HepG2 (cell line): ENCODE results near the gene BHLHE23. TPM values are rescaled to one million over a fixed set of nuclear protein-coding genes. Genes with fewer than 3 reads are reported as not detected.

Experiments
- DZIP1 ChIP-seq: sonication (generic); formaldehyde crosslinking; IDR thresholded peaks from 2 replicates; pipeline ENCODE4 v1.5.0; 2020; ENCODE audit warnings: mild to moderate bottlenecking, missing genetic modification reagents
- E2F1 ChIP-seq: sonication (generic); formaldehyde crosslinking; IDR thresholded peaks from 2 replicates; pipeline ENCODE4 v1.5.0; 2020; ENCODE audit warnings: missing genetic modification reagents
- HBP1 ChIP-seq: IDR thresholded peaks from 2 replicates; pipeline ENCODE4 v1.6.1; 2016; ENCODE audit warnings: low read depth, control low read depth
- JUNB ChIP-seq: sonication (generic); formaldehyde crosslinking; IDR thresholded peaks from 2 replicates; pipeline ENCODE4 v1.8.0; 2022; ENCODE audit warnings: missing genetic modification reagents, mild to moderate bottlenecking, borderline replicate concordance
- NR2C2 ChIP-seq: sonication (generic); formaldehyde crosslinking; IDR thresholded peaks from 2 replicates; pipeline ENCODE4 v1.4.0; 2020; ENCODE audit warnings: missing genetic modification reagents, mild to moderate bottlenecking, moderate library complexity, borderline replicate concordance
- NR2F6 ChIP-seq, 2 experiments: IDR thresholded peaks; 2 replicates each; pipeline ENCODE4 v1.6.1; 2016; ENCODE audit warnings: antibody characterized with exemption in 1 of 2, mild to moderate bottlenecking in 1 of 2
- RAD21 ChIP-seq: fragments of 450-650 bp; formaldehyde crosslinking; IDR thresholded peaks from 2 replicates; pipeline ENCODE4 v1.5.0; 2020; ENCODE audit warnings: mild to moderate bottlenecking
- RBAK ChIP-seq: sonication (generic); formaldehyde crosslinking; IDR thresholded peaks from 2 replicates; pipeline ENCODE4 v1.5.1; 2020; ENCODE audit warnings: mild to moderate bottlenecking, missing genetic modification reagents
- ZFP90 ChIP-seq: sonication (generic); formaldehyde crosslinking; IDR thresholded peaks from 2 replicates; pipeline ENCODE4 v1.8.0; 2022; ENCODE audit warnings: missing genetic modification reagents, mild to moderate bottlenecking, inconsistent platforms, borderline replicate concordance
- ZNF121 ChIP-seq: sonication (generic); formaldehyde crosslinking; IDR thresholded peaks from 2 replicates; pipeline ENCODE4 v1.5.0; 2020; ENCODE audit warnings: mild to moderate bottlenecking, missing genetic modification reagents
- ZNF333 ChIP-seq: sonication (generic); formaldehyde crosslinking; IDR thresholded peaks from 2 replicates; pipeline ENCODE4 v1.4.0; 2020; ENCODE audit warnings: mild to moderate bottlenecking, missing genetic modification reagents, borderline replicate concordance
- ZNF687 ChIP-seq: sonication (generic); formaldehyde crosslinking; IDR thresholded peaks from 2 replicates; pipeline ENCODE4 v1.5.1; 2020; ENCODE audit warnings: mild to moderate bottlenecking, missing genetic modification reagents, moderate library complexity
- polyA plus RNA-seq, 8 experiments: library from polyadenylated mRNA; depleted of rRNA in 3 of 8; stranded (reverse) in 7 of 8; unstranded in 1 of 8; fragments of >200 nt; fragmentation: Illumina TruSeq in 4 of 8; extraction: Trizol in 4 of 8; gene quantifications; 2 replicates each; pipeline versions ENCODE4 v1.2.1 to v1.2.3, GENCODE V29; 2011 to 2016; ENCODE audit warnings: low read depth in 4 of 8, missing spikeins in 1 of 8, mixed read lengths in 1 of 8; ENCODE audit not compliant: insufficient read depth in 1 of 8
- total RNA-seq, 5 experiments: library from RNA; depleted of rRNA; stranded (reverse); fragments of >200 nt; fragmentation: Illumina TruSeq; extraction: Trizol; gene quantifications; 2 replicates each; pipeline ENCODE4 v1.2.3, GENCODE V29; 2016; ENCODE audit warnings: low read depth in 1 of 5

Gene BHLHE23
- total and polyA plus RNA-seq, 2 of the 13 experiments (the other 11 are each of a cell fraction or from before 2014, with no cell fraction given): not detected

GRCh38 chr20:63009045-63009961 lies 2.5 kb upstream of the BHLHE23 start (continued):
- peak; percentile 73 for TF ChIP-seq ZNF687 (CRISPR knock-in tag)
- TF ChIP-seq NR2F6 (IDR thresholded peaks at IDR 0.05): no peak
- peak; percentile 33; the same call in 1 of the 2 replicates for TF ChIP-seq NR2F6 (CRISPR knock-in tag; IDR thresholded peaks at IDR 0.05)
- TF ChIP-seq RAD21 (CRISPR knock-in tag): peak; percentile 99
- no peak for TF ChIP-seq NR2C2 (CRISPR knock-in tag)
- TF ChIP-seq ZNF333: no peak
- TF ChIP-seq RBAK (CRISPR knock-in tag): no peak
- peak; percentile 40; the same call in 1 of the 2 replicates for TF ChIP-seq ZFP90
- no peak for TF ChIP-seq E2F1 (CRISPR knock-in tag)
- no peak for TF ChIP-seq JUNB (CRISPR knock-in tag)
- no peak for TF ChIP-seq ZNF121
- no peak; the same call in 1 of the 2 replicates for TF ChIP-seq DZIP1 (CRISPR knock-in tag)
- TF ChIP-seq HBP1: no peak
